Melanocyte of skin (primary cell): ENCODE measurements around the gene SRSF11. TPM values are rescaled to one million over a fixed set of nuclear protein-coding genes. Genes with fewer than 3 reads are reported as not detected.

Experiments
- small RNA-seq, 2 donors: library from RNA; depleted of rRNA; stranded (forward); fragments of <200 nt; gene quantifications; one replicate each; pipeline ENCODE3, GENCODE V24; 2012
- total RNA-seq, 2 donors: library from RNA; depleted of rRNA; stranded (reverse); fragments of >200 nt; gene quantifications; 2 replicates each; pipeline ENCODE4 v1.2.3, GENCODE V29; 2012

The SRSF11 gene
- total RNA-seq, result 100 to 1,000 TPM; 114 to 118 TPM

GRCh38 chr1:70221238-70222121 is at the start of gene SRSF11:
Gene SRSF11, plus strand, starts transcription at chr1:70221380. Its CDS starts 257 bp downstream, at chr1:70221637.

DNA sequence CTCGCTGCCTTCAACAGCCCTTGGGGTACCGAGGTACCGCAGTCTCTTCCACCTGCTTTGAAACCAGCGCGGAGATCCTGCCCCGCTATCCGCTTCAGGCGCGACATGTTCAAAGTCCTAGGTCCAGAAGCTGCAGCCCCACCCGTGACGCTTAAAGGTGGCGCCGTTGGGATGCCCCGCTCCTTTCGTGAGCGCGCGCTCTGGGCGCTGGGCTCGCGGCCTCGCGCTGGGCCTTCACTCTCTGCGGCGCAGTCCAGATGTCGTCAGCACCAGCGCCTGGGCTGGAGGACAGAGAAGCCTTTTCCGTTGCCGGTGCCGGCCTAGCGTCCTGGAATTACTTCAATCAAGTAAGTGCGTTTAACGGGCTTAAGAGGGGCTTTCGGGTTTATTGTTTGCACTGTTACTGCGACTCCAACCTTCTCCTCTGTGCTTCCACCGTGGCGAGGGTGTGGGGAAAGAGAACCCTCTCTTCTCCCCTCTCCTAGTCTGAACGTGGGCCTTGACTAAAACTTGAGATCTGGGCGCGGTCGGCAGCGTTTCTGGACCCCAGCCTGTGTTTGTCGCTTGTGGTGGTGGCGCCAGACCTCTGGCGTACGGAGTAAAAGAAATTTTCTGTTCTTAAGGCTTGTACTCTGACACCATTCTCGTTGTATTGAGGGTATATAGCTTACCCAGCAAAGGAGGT is 15.6 kb upstream of the SRSF11 start, which contains the start of gene LRRC40:
LRRC40 (minus strand) TSS at position 146 of the 685 bp plus-strand sequence; CDS start at position 107, 39 bp downstream.

Small RNA genes lying within 50 kb of the gene (small RNA-seq; reads per million reads assigned to genes)
- 0 to 0.17 reads per million in 2 donors for gene RN7SL242P

Other genes starting within 250 kb of the SRSF11 start
- gene LRRC40, start 15.8 kb upstream of the SRSF11 start, total RNA-seq, result 10 to 100 TPM; 18.2 to 22.3 TPM
- 10 to 100 TPM; 32.7 to 33.0 TPM for gene ANKRD13C, start 133.3 kb downstream of the SRSF11 start, total RNA-seq
- 10 to 100 TPM in 1 of 2 donors, 1 to 10 TPM in 1; 8.6 to 18.6 TPM for gene CTH, start 189.9 kb downstream of the SRSF11 start, total RNA-seq